ENCODE results near the gene PIPOX.

Gene PIPOX

GRCh38 chr17:29043539-29044145 is 701 bp downstream of the PIPOX start:
- Histone ChIP-seq H3K27ac (no peak overlapping the region), H3K27me3 (peaks cover 16% of the 10 kb centered on the region)

GRCh38 chr17:29045026-29045425 is 2.1 kb downstream of the PIPOX start:
- Histone ChIP-seq H3K27me3 (peaks cover 16% of the 10 kb centered on the region), H3K27ac (no peak overlapping the region), H3K9me3 (no peaks in the 10 kb centered on the region), H3K4me3 (ENCODE audit: low read depth in 1 of 2, low read length in 1 of 2) (no peak overlapping the region), H3K4me1 (ENCODE audit: control insufficient read depth in 1 of 2, insufficient read depth in 1 of 2, low read depth in 1 of 2, low read length in 1 of 2) (no peaks in the 10 kb centered on the region), H3K36me3 (no peaks in the 10 kb centered on the region)
- no peak for TF ChIP-seq CTCF (IDR thresholded peaks at IDR 0.05)

More at GRCh38 chr17:29043539-29044145, 701 bp downstream of the PIPOX start:
- no peak overlapping the region for H3K4me3 ChIP-seq (ENCODE audit: low read depth in 1 of 2, low read length in 1 of 2)
- no peaks in the 10 kb centered on the region for H3K4me1 ChIP-seq (ENCODE audit: control insufficient read depth in 1 of 2, insufficient read depth in 1 of 2, low read depth in 1 of 2, low read length in 1 of 2)
- no peak for TF ChIP-seq CTCF (IDR thresholded peaks at IDR 0.05)
- no peaks in the 10 kb centered on the region for H3K36me3 ChIP-seq
- H3K9me3 ChIP-seq = no peaks in the 10 kb centered on the region

- H3K36me3 ChIP-seq = no peaks in the 10 kb centered on the region
- no peaks in the 10 kb centered on the region for H3K4me1 ChIP-seq (ENCODE audit: control insufficient read depth in 1 of 2, insufficient read depth in 1 of 2, low read depth in 1 of 2, low read length in 1 of 2)
- H3K27ac ChIP-seq = no peak overlapping the region
- no peaks in the 10 kb centered on the region for H3K9me3 ChIP-seq
- TF ChIP-seq CTCF (IDR thresholded peaks at IDR 0.05) = no peak
- peaks cover 16% of the 10 kb centered on the region for H3K27me3 ChIP-seq
- no peak overlapping the region for H3K4me3 ChIP-seq (ENCODE audit: low read depth in 1 of 2, low read length in 1 of 2)
These were observed 3.0 kb downstream of the PIPOX start for GRCh38 chr17:29045734-29046472.

GRCh38 chr17:29046473-29046839 is 3.5 kb downstream of the PIPOX start:
- Histone ChIP-seq H3K9me3 (no peaks in the 10 kb centered on the region), H3K4me1 (ENCODE audit: control insufficient read depth in 1 of 2, insufficient read depth in 1 of 2, low read depth in 1 of 2, low read length in 1 of 2) (no peaks in the 10 kb centered on the region), H3K36me3 (no peaks in the 10 kb centered on the region), H3K27ac (no peak overlapping the region), H3K27me3 (peaks cover 16% of the 10 kb centered on the region), H3K4me3 (ENCODE audit: low read depth in 1 of 2, low read length in 1 of 2) (no peak overlapping the region)
- TF ChIP-seq CTCF (IDR thresholded peaks at IDR 0.05) = no peak

GRCh38 chr17:29048440-29049368 is 5.8 kb downstream of the PIPOX start:
- H3K36me3 ChIP-seq = no peaks in the 10 kb centered on the region
- TF ChIP-seq CTCF (IDR thresholded peaks at IDR 0.05) = no peak
- H3K9me3 ChIP-seq = no peaks in the 10 kb centered on the region
- H3K4me3 ChIP-seq (ENCODE audit: low read depth in 1 of 2, low read length in 1 of 2) = no peak overlapping the region
- no peak overlapping the region for H3K27ac ChIP-seq
- no peaks in the 10 kb centered on the region for H3K4me1 ChIP-seq (ENCODE audit: control insufficient read depth in 1 of 2, insufficient read depth in 1 of 2, low read depth in 1 of 2, low read length in 1 of 2)
- H3K27me3 ChIP-seq = peaks cover 16% of the 10 kb centered on the region
